GM20000 (cell line): ENCODE data around the gene HOXB2.

Experiments used
- DNase-seq: peaks from one replicate; pipeline ENCODE4 v3.0.0; 2012; ENCODE audit warnings: low spot score
- TF ChIP-seq, protein P1 (sequence below): IDR thresholded peaks from 2 replicates; pipeline ENCODE4 v1.5.1; 2012; ENCODE audit warnings: mild to moderate bottlenecking, control low read depth; ENCODE audit errors: extremely low read depth, missing control alignments

The HOXB2 gene

GRCh38 chr17:48545022-48545375 is at the start of gene HOXB2:
Gene HOXB2 (minus strand): TSS chr17:48545109. CDS start chr17:48544911, 198 bp downstream.
- TF ChIP-seq, protein P1, sequence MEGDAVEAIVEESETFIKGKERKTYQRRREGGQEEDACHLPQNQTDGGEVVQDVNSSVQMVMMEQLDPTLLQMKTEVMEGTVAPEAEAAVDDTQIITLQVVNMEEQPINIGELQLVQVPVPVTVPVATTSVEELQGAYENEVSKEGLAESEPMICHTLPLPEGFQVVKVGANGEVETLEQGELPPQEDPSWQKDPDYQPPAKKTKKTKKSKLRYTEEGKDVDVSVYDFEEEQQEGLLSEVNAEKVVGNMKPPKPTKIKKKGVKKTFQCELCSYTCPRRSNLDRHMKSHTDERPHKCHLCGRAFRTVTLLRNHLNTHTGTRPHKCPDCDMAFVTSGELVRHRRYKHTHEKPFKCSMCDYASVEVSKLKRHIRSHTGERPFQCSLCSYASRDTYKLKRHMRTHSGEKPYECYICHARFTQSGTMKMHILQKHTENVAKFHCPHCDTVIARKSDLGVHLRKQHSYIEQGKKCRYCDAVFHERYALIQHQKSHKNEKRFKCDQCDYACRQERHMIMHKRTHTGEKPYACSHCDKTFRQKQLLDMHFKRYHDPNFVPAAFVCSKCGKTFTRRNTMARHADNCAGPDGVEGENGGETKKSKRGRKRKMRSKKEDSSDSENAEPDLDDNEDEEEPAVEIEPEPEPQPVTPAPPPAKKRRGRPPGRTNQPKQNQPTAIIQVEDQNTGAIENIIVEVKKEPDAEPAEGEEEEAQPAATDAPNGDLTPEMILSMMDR: no peak
- DNase-seq: no peak

DNA sequence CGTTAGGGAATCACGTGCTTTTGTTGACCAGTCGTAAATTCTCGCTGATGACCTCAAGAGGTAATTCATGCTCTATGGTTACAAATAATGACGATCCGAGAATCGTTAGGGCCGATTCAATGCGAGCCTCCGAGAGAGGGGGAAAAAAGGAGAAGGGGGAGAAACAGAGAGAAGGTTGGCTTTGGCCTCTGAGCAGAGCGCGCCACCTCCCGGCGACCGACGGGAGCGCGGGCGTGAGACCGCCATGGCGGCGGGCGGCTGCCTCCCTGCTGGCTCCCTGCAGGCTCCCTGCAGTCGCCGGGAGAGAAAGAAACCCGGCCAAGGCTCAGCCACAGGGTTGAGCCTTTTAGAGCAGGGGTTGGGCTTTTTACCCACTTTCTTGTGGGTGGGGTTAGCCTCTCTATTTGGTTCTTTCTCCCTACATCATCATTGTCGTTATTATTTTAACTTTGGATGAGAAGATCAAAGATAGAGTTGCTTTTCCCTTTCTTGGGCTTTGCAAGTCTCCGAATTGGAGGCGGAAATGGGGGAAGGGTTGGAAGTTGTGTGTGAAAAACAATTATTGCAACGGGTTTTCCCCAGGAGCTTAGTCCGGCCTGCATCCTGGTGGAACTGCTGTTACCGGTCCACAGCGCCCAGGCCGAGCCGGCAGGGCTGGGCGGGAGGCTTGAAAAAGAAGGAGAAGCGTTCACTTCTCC is 49.1 kb upstream of the HOXB2 start:
- TF ChIP-seq, protein P1: peak; percentile 92
- peak; percentile 93 for DNase-seq

DNA sequence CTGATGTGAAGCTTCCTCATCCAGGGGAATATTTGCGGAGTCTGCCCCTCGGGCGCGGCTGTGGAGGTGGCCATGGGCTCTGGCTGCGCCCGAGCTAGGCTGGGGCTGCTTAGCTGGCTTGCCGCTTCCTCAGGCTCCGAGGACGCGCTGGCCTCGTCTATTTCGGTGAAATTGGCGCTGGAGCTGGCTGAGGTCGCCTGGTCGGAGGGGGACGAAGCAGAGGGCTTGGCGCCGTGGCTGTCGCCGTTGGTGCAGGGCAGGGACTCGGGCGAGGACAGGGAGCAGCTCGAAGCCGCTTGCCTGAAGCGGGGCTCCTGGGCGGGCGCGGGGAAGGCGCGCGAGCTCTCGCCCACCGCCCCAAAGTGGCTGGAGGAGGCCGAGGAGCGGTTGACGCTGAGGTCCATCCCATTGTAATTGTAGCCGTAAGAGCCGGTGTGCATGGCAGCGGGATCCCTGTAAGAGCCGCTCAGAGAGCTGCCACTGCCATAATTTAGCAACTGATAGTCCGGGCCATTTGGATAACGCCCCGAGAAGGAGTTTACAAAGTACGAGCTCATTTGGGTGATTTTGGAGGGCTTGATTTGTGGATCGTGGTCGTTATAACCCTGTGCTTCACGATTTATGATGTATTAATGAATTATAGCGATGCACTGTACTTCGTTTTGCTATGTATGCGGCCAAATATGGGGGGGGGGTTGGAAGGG is 48.4 kb upstream of the HOXB2 start, which contains the start of gene HOXB5:
Gene HOXB5, minus strand, starts transcription at position 654 of the 704 bp plus-strand sequence. Its CDS starts 97 bp downstream, at position 557.
- TF ChIP-seq, protein P1: no peak
- peak; percentile 49 for DNase-seq

GRCh38 chr17:48592577-48592976 is 47.7 kb upstream of the HOXB2 start:
- TF ChIP-seq, protein P1: no peak
- no peak for DNase-seq

GRCh38 chr17:48592057-48592514 is 47.2 kb upstream of the HOXB2 start:
- DNase-seq: no peak
- TF ChIP-seq, protein P1: no peak

DNA sequence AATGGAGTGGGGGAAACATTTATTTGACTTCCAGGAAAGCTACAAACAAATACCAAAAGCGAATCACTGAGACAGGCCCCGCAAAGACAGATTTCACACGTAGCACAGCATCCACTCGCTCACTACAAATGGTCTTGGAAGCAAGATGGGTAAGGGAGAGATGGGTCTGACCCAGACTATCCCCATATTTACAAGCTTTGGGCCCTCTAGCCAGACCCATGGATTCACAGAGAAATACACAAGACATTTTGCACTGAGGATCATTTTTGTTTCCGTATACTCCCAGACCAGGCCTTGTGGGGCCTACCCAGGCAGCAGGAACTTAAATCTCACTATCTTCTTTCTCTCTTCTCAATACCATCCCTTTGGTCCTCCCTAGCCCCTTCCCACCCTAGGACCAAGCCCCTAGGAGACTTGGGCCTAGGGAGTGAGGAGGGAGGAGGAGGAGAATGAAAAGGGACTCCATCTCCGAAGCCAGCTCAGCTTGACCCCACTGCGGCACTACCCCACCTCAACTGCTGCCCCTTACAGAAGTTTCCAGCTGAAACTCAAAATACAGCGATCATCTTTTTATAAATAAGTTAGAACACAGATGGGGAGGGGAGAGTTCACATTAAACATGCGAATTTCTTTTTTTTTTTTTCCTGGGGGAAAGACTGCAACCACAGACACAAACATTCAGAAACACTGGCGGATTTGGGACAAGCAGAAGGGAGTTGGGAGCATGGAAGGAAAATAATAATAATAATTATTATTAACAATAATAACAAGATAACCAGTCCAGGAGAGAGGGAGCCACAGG is 46.5 kb upstream of the HOXB2 start:
- TF ChIP-seq, protein P1: no peak
- DNase-seq: no peak

- TF ChIP-seq, protein P1: no peak
- no peak for DNase-seq
These were observed 45.8 kb upstream of the HOXB2 start for GRCh38 chr17:48590607-48591161.
